Left lung (tissue), 10 donors: Measurements from ENCODE around the gene C12orf43. TPM values are rescaled to one million over a fixed set of nuclear protein-coding genes. Genes with fewer than 3 reads are reported as not detected.
A peak's percentile ranks its signal among the peaks of the same experiment; 100 is the strongest.

Source experiments
- ATAC-seq: fragments of 200-7000 bp; cut with Tn5 transposase; one replicate; pipeline ENCODE4 v1.9.1; 2020; ENCODE audit warnings: moderate library complexity
- DNase-seq, 4 donors: peaks; one replicate each; pipeline ENCODE4 v3.0.0-alpha.2; 2013 to 2020
- H3K27ac ChIP-seq, 2 donors: fragments of 200-600 bp; sonication (generic) in 1 of 2; one replicate each; pipeline versions ENCODE4 v1.5.0 to v1.8.0; 2020 to 2021
- H3K27me3 ChIP-seq, 2 donors: fragments of 200-600 bp; sonication (generic) in 1 of 2; one replicate each; pipeline versions ENCODE4 v1.5.0 to v1.8.0; 2020 to 2021
- H3K36me3 ChIP-seq, 2 donors: fragments of 200-600 bp; sonication (generic) in 1 of 2; one replicate each; pipeline versions ENCODE4 v1.5.0 to v1.8.0; 2020 to 2021
- H3K4me1 ChIP-seq, 2 donors: fragments of 200-600 bp; one replicate each; pipeline ENCODE4 v1.8.0; 2021
- H3K4me3 ChIP-seq, 2 donors: fragments of 200-600 bp; sonication (generic) in 1 of 2; one replicate each; pipeline versions ENCODE4 v1.5.0 to v1.8.0; 2020 to 2021; ENCODE audit warnings: mild to moderate bottlenecking in 1 of 2
- H3K9me3 ChIP-seq, 2 donors: fragments of 200-600 bp; sonication (generic) in 1 of 2; one replicate each; pipeline versions ENCODE4 v1.5.0 to v1.8.0; 2020 to 2021
- CTCF ChIP-seq, 2 donors: fragments of 200-600 bp; sonication (generic) in 1 of 2; IDR thresholded peaks; one replicate each; pipeline versions ENCODE4 v1.5.0 to v1.8.0; 2021; ENCODE audit warnings: antibody characterized with exemption in 2 of 2
- intact Hi-C, 2 donors: fragments of 100-400 bp; cut with DNase I; formaldehyde crosslinking; loops; one replicate each; pipeline versions ENCODE4 v1.11.2 to v1.14.2; 2022
- polyA plus RNA-seq, 6 donors: library from polyadenylated mRNA; unstranded; fragments of 120-200 nt; gene quantifications; one replicate each; pipeline ENCODE4 v1.2.1, GENCODE V29; 2013; ENCODE audit not compliant: insufficient read length in 6 of 6
- total RNA-seq, 2 donors: library from RNA; stranded (reverse); fragmentation: NEBNext Ultra II Directional; extraction: Animal tissue kit (Norgen Biotek cat#: 25700); gene quantifications; one replicate each; pipeline ENCODE4 v1.2.1, GENCODE V29; 2021
- donor health status: DM: no; HTN: yes; CAD: no.
- donor health status: DM: no; HTN: no; CAD: no.

C12orf43 gene
- total and polyA plus RNA-seq, 8 donors: 11.9 to 20.6 (median 16.6) TPM

DNA sequence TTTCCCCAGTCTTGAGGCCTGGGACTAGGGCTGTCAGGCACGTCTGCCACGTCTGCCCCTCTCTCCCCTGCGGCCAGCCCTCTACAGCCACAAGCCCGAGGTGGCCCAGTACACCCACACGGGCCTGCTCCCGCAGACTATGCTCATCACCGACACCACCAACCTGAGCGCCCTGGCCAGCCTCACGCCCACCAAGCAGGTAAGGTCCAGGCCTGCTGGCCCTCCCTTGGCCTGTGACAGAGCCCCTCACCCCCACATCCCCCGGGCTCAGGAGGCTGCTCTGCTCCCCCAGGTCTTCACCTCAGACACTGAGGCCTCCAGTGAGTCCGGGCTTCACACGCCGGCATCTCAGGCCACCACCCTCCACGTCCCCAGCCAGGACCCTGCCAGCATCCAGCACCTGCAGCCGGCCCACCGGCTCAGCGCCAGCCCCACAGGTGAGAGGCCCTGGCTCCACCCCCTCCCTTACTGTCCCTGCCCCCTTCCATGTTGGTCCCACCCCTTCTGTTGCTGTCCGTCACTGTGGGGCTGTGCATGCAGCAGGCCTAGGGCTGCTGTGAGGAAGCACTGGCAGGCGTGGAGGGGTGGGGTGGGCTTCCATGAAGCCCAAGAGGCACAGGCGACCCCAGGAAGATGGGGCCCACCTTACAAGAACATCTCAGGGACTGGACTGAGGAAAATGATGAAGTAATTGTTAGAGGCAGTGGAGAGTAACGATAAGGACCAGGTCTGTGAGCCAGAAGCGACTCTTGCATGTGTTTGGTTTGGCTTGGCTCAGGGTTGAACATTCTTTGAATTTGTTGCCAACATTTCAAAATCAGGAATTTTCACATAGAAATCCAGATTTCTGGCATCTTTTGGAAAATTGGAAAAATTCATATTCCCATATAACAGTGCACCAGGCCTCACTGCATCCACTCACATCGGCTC, 16.8 kb downstream of the C12orf43 start:
- no peak for TF ChIP-seq CTCF (IDR thresholded peaks at IDR 0.05)
- DNase-seq (no peak), ATAC-seq (peak; percentile 53)
- intact Hi-C loops: no loop called here
- Histone ChIP-seq H3K9me3 (no peaks in the 10 kb centered on the region), H3K27ac (no peak overlapping the region), H3K4me1 (no peaks in the 10 kb centered on the region), H3K4me3 (no peak overlapping the region), H3K27me3 (peaks cover 0 to 6% of the 10 kb centered on the region in 2 donors), H3K36me3 (peaks cover 0 to 34% of the 10 kb centered on the region in 2 donors)

DNA sequence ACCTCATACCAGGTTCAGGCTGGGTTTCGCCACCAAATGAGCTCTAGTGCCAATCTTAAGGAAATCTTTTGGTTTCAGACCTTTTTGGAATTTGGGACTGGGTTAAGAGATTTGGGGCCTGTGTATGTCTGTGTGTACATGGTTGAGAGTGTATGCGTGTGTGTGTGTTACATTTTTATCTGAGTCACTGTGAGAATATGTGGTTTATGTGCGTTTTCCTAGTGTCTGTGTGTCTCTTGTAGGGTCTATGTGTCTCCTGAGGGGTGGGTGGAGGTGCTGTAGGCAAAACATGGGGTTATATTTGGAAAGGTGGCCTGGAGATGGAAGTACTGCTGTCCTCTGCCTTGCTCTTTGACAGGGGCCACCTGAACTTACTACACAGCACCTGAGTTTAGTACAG, 17.9 kb downstream of the C12orf43 start:
- intact Hi-C loops: no loop called here
- peaks cover 0 to 6% of the 10 kb centered on the region in 2 donors for H3K27me3 ChIP-seq
- H3K4me1 ChIP-seq: no peaks in the 10 kb centered on the region
- no peak overlapping the region for H3K27ac ChIP-seq
- DNase-seq: no peak
- no peak for ATAC-seq
- H3K9me3 ChIP-seq: no peaks in the 10 kb centered on the region
- no peak for TF ChIP-seq CTCF (IDR thresholded peaks at IDR 0.05)
- peaks cover 0 to 24% of the 10 kb centered on the region in 2 donors for H3K36me3 ChIP-seq
- H3K4me3 ChIP-seq: no peak overlapping the region

GRCh38 chr12:120997448-120997847, 18.8 kb downstream of the C12orf43 start:
- no peak for ATAC-seq
- no peak for DNase-seq
- intact Hi-C loops: no loop called here
- Histone ChIP-seq H3K9me3 (no peaks in the 10 kb centered on the region), H3K36me3 (peaks cover 0 to 14% of the 10 kb centered on the region in 2 donors), H3K27me3 (peaks cover 0 to 6% of the 10 kb centered on the region in 2 donors), H3K4me1 (no peaks in the 10 kb centered on the region), H3K4me3 (no peak overlapping the region), H3K27ac (no peak overlapping the region)
- TF ChIP-seq CTCF (IDR thresholded peaks at IDR 0.05): no peak

GRCh38 chr12:120996133-120996746, 20.0 kb downstream of the C12orf43 start:
- H3K27me3 ChIP-seq: peaks cover 0 to 6% of the 10 kb centered on the region in 2 donors
- DNase-seq: no peak
- ATAC-seq: no peak
- no peak overlapping the region for H3K4me3 ChIP-seq
- H3K27ac ChIP-seq: no peak overlapping the region
- H3K36me3 ChIP-seq: peaks cover 0 to 3% of the 10 kb centered on the region in 2 donors
- intact Hi-C loops: no loop called here
- no peak for TF ChIP-seq CTCF (IDR thresholded peaks at IDR 0.05)
- no peaks in the 10 kb centered on the region for H3K4me1 ChIP-seq
- no peaks in the 10 kb centered on the region for H3K9me3 ChIP-seq
